IMR-90 (cell line): ENCODE results near the gene CORO1C. TPM values are rescaled to one million over a fixed set of nuclear protein-coding genes. Genes with fewer than 3 reads are reported as not detected.

Source experiments
- ATAC-seq: fragments of 200-7000 bp; cut with Tn5 transposase; 2 replicates; pipeline ENCODE4 v1.9.1; 2020; ENCODE audit warnings: low read depth, mild to moderate bottlenecking, moderate library complexity
- BruUV-seq: library from RNA; stranded (reverse); fragments of 400-500 nt; replicated peaks from 2 replicates; lab custom pipeline; 2021; lab: Mats Ljungman, UMichigan
- CTCF ChIA-PET: fragments of 300-600 bp; formaldehyde crosslinking; extraction: SDS; loops from one replicate; lab custom pipeline; 2021; ENCODE audit warnings: antibody characterized with exemption; lab: Yijun Ruan, JAX
- POLR2A ChIA-PET: fragments of 300-600 bp; sonication (Branson Sonifier 250); formaldehyde crosslinking; loops from one replicate; lab custom pipeline; 2022; ENCODE audit warnings: antibody characterized with exemption; ENCODE audit not compliant: unreplicated experiment; lab: Charles Lee
- DNase-seq: peaks from one replicate; pipeline ENCODE4 v3.0.0; 2013
- H2AFZ ChIP-seq: replicated peaks from 2 replicates; pipeline ENCODE3; 2013; ENCODE audit warnings: low read length, mild to moderate bottlenecking; ENCODE audit not compliant: poor library complexity
- H2AK5ac ChIP-seq: 2 replicates; pipeline ENCODE4 v1.6.1; 2013; ENCODE audit warnings: low read depth, low read length, inconsistent platforms
- H2AK9ac ChIP-seq: replicated peaks from 2 replicates; pipeline ENCODE3; 2013; ENCODE audit warnings: mild to moderate bottlenecking, low read depth, low read length, moderate library complexity; ENCODE audit not compliant: poor library complexity
- H2BK120ac ChIP-seq: 2 replicates; pipeline ENCODE4 v1.6.1; 2013; ENCODE audit warnings: low read depth, low read length, inconsistent platforms
- H2BK15ac ChIP-seq: 3 replicates; pipeline ENCODE4 v1.6.1; 2013; ENCODE audit warnings: low read depth, low read length, inconsistent platforms
- H2BK20ac ChIP-seq: 2 replicates; pipeline ENCODE4 v1.6.1; 2013; ENCODE audit warnings: low read depth, mild to moderate bottlenecking, inconsistent platforms, low read length, moderate library complexity
- H2BK5ac ChIP-seq: 2 replicates; pipeline ENCODE4 v1.6.1; 2013; ENCODE audit warnings: mild to moderate bottlenecking, low read depth, low read length, inconsistent platforms; ENCODE audit not compliant: poor library complexity, severe bottlenecking
- H3K14ac ChIP-seq: replicated peaks from 2 replicates; pipeline ENCODE4 v1.6.1; 2013; ENCODE audit warnings: low read depth, low read length, inconsistent platforms
- H3K18ac ChIP-seq: 2 replicates; pipeline ENCODE4 v1.6.1; 2013; ENCODE audit warnings: low read depth, low read length, control low read depth
- H3K23ac ChIP-seq: 2 replicates; pipeline ENCODE4 v1.6.1; 2013; ENCODE audit warnings: low read depth, low read length, inconsistent platforms
- H3K27ac ChIP-seq: 2 replicates; pipeline ENCODE4 v1.5.1; 2013; ENCODE audit warnings: mild to moderate bottlenecking, control low read depth, low read length; ENCODE audit not compliant: insufficient read depth
- H3K27me3 ChIP-seq: 2 replicates; pipeline ENCODE4 v1.6.1; 2013; ENCODE audit warnings: low read length; ENCODE audit not compliant: control insufficient read depth, insufficient read depth
- H3K36me3 ChIP-seq: 2 replicates; pipeline ENCODE4 v1.6.1; 2013; ENCODE audit warnings: low read length, mixed read lengths; ENCODE audit not compliant: control insufficient read depth, insufficient read depth
- H3K4ac ChIP-seq: 2 replicates; pipeline ENCODE4 v1.6.1; 2013; ENCODE audit warnings: low read depth, low read length, inconsistent platforms
- H3K4me1 ChIP-seq: 2 replicates; pipeline ENCODE4 v1.6.1; 2013; ENCODE audit warnings: low read length, mixed read lengths; ENCODE audit not compliant: control insufficient read depth, insufficient read depth
- H3K4me2 ChIP-seq: 2 replicates; pipeline ENCODE4 v1.6.1; 2013; ENCODE audit warnings: low read depth, mild to moderate bottlenecking, control low read depth, low read length, moderate library complexity
- H3K4me3 ChIP-seq: 2 replicates; pipeline ENCODE4 v1.5.1; 2013; ENCODE audit warnings: low read depth, mild to moderate bottlenecking, control low read depth, low read length, moderate library complexity; ENCODE audit not compliant: insufficient read depth
- H3K56ac ChIP-seq: 2 replicates; pipeline ENCODE4 v1.6.1; 2013; ENCODE audit warnings: low read length, inconsistent platforms; ENCODE audit not compliant: insufficient read depth; ENCODE audit errors: extremely low read depth
- H3K79me1 ChIP-seq, 2 experiments: 2 replicates each; pipeline ENCODE4 v1.6.1; 2013; ENCODE audit warnings: low read length in 2 of 2, inconsistent platforms in 1 of 2, low read depth in 1 of 2
- H3K9ac ChIP-seq: 2 replicates; pipeline ENCODE4 v1.6.1; 2013; ENCODE audit warnings: low read depth, low read length, control low read depth
- H3K9me1 ChIP-seq: 2 replicates; pipeline ENCODE4 v1.6.1; 2013; ENCODE audit warnings: low read length, inconsistent platforms; ENCODE audit not compliant: insufficient read depth
- H3K9me3 ChIP-seq: 2 replicates; pipeline ENCODE4 v1.6.1; 2013; ENCODE audit warnings: low read length; ENCODE audit not compliant: control insufficient read depth, insufficient read depth
- H4K20me1 ChIP-seq: 2 replicates; pipeline ENCODE4 v1.6.1; 2013; ENCODE audit warnings: low read length, inconsistent platforms; ENCODE audit not compliant: insufficient read depth
- H4K5ac ChIP-seq: 2 replicates; pipeline ENCODE4 v1.6.1; 2013; ENCODE audit warnings: mild to moderate bottlenecking, low read depth, low read length, control low read depth
- H4K8ac ChIP-seq, 2 experiments: 2 replicates each; pipeline ENCODE4 v1.6.1; 2013; ENCODE audit warnings: low read depth in 2 of 2, low read length in 2 of 2, control low read depth in 1 of 2, inconsistent platforms in 1 of 2
- H4K91ac ChIP-seq: 2 replicates; pipeline ENCODE4 v1.6.1; 2013; ENCODE audit warnings: low read depth, low read length, inconsistent platforms; ENCODE audit not compliant: insufficient read depth
- BHLHE40 ChIP-seq: fragments of 150-350 bp; IDR thresholded peaks from 2 replicates; pipeline ENCODE4 v1.6.1; 2016; ENCODE audit warnings: mild to moderate bottlenecking, low read depth, low read length
- CEBPB ChIP-seq: IDR thresholded peaks from 2 replicates; pipeline ENCODE4 v1.6.1; 2012; ENCODE audit warnings: low read depth, low read length, improper control_type of control experiment
- CHD1 ChIP-seq: IDR thresholded peaks from 2 replicates; pipeline ENCODE4 v1.6.1; 2012; ENCODE audit warnings: low read depth, low read length, improper control_type of control experiment
- FOS ChIP-seq: fragments of 150-350 bp; IDR thresholded peaks from 2 replicates; pipeline ENCODE4 v1.6.1; 2016; ENCODE audit warnings: low read depth, low read length
- MAFK ChIP-seq: IDR thresholded peaks from 2 replicates; pipeline ENCODE4 v1.6.1; 2012; ENCODE audit warnings: low read depth, low read length, improper control_type of control experiment
- MAZ ChIP-seq: IDR thresholded peaks from 2 replicates; pipeline ENCODE4 v1.6.1; 2012; ENCODE audit warnings: low read depth, mild to moderate bottlenecking, low read length, improper control_type of control experiment, moderate library complexity, borderline replicate concordance
- MXI1 ChIP-seq: IDR thresholded peaks from 2 replicates; pipeline ENCODE4 v1.6.1; 2012; ENCODE audit warnings: low read depth, mild to moderate bottlenecking, low read length, moderate library complexity, borderline replicate concordance
- NFE2L2 ChIP-seq: fragments of 150-350 bp; IDR thresholded peaks from 2 replicates; pipeline ENCODE4 v1.6.1; 2016; ENCODE audit warnings: low read depth, mild to moderate bottlenecking, low read length
- POLR2A ChIP-seq: IDR thresholded peaks from 2 replicates; pipeline ENCODE4 v1.6.1; 2012; ENCODE audit warnings: mild to moderate bottlenecking, low read depth, low read length
- RAD21 ChIP-seq: IDR thresholded peaks from 2 replicates; pipeline ENCODE4 v1.6.1; 2012; ENCODE audit warnings: low read length, improper control_type of control experiment
- RCOR1 ChIP-seq: IDR thresholded peaks from 2 replicates; pipeline ENCODE4 v1.6.1; 2012; ENCODE audit warnings: mild to moderate bottlenecking, low read length, improper control_type of control experiment; ENCODE audit not compliant: insufficient replicate concordance
- RFX5 ChIP-seq: IDR thresholded peaks from 2 replicates; pipeline ENCODE4 v1.8.0; 2012; ENCODE audit warnings: low read depth, mild to moderate bottlenecking, low read length, moderate library complexity
- SMC3 ChIP-seq: fragments of 150-350 bp; IDR thresholded peaks from 2 replicates; pipeline ENCODE4 v1.6.1; 2016; ENCODE audit warnings: low read depth, mild to moderate bottlenecking, antibody characterized with exemption, low read length, moderate library complexity
- USF2 ChIP-seq: fragments of 150-350 bp; IDR thresholded peaks from 2 replicates; pipeline ENCODE4 v1.6.1; 2017; ENCODE audit warnings: mild to moderate bottlenecking, antibody characterized with exemption, low read length, low read depth
- WGBS, 2 experiments: methylation state at CpG; one replicate each; pipeline versions ENCODE4 v1.1.5 to v1.1.7; 2013; ENCODE audit warnings: missing lambda C conversion rate in 2 of 2; ENCODE audit not compliant: insufficient read length in 1 of 2; ENCODE audit errors: extremely low coverage in 2 of 2; 5-methylcytosine and 5-hydroxymethylcytosine counted together
- dilution Hi-C: fragments of 300-500 bp; cut with HindIII; formaldehyde crosslinking; loops from one replicate; pipeline ENCODE4 v1.14.3; 2018; ENCODE audit warnings: low sequenced_read_pairs; ENCODE audit not compliant: unreplicated experiment
- in situ Hi-C: fragments of 300-500 bp; cut with MboI; formaldehyde crosslinking; loops from 3 replicates; pipeline ENCODE4 v1.14.3; 2019; ENCODE audit warnings: low sequenced_read_pairs, inconsistent platforms, mixed read lengths
- intact Hi-C: fragments of 100-400 bp; cut with micrococcal nuclease; formaldehyde crosslinking; loops from 2 replicates; pipeline ENCODE4 v1.10.0; 2022
- polyA plus RNA-seq, 3 experiments: library from polyadenylated mRNA; depleted of rRNA; stranded (reverse); fragments of >200 nt; gene quantifications; 2 replicates each; pipeline ENCODE4 v1.2.3, GENCODE V29; 2012; ENCODE audit warnings: low replicate concordance in 1 of 3
- total RNA-seq: library from RNA; depleted of rRNA; stranded (reverse); fragments of >200 nt; gene quantifications from 2 replicates; pipeline ENCODE4 v1.2.3, GENCODE V29; 2012
- TF ChIP-seq, protein P1 (sequence below): fragments of 150-350 bp; IDR thresholded peaks from 2 replicates; pipeline ENCODE4 v1.6.1; 2016; ENCODE audit warnings: low read depth, mild to moderate bottlenecking, low read length, moderate library complexity, borderline replicate concordance
- TF ChIP-seq, protein P2 (sequence below): conservative IDR thresholded peaks from 2 replicates; pipeline ENCODE4 v1.5.1; 2012; ENCODE audit warnings: mild to moderate bottlenecking, low read depth, low read length, improper control_type of control experiment

CORO1C gene
- total and polyA plus RNA-seq, 2 of the 4 experiments (the other 2 are of a cell fraction): 675 to 1,100 TPM

DNA sequence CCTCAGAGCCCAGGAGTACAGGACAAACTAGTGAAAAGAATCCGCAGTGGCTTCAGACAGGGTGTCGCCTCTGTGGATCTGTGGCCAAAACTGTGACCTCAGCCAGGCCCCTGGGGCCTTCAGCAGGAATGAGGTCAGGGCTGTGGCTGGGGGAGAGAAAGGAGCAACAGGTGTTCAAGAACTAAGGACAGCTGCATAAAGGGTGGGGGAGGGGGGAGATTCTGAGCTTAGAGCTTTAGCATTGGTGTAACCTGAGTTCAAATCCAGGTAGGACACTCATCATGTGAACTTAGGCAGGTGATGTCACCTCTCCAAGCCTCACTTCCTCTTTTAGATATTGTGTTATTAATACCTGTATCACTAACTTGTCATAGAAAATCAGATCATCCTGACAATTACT lies 40.9 kb upstream of the CORO1C start:
- ATAC-seq (no peak), DNase-seq (no peak)
- Histone ChIP-seq H3K4me3 (no peak overlapping the region), H4K5ac (no peak overlapping the region), H3K79me1 (no peaks in the 10 kb centered on the region; a peak in 1 of 4 replicates), H3K4ac (no peak overlapping the region), H3K9ac (no peak overlapping the region), H2BK15ac (no peak overlapping the region), H2BK5ac (no peak overlapping the region), H3K14ac (no peak overlapping the region), H4K91ac (no peak overlapping the region), H3K4me1 (peaks cover 8% of the 10 kb centered on the region; the same call in 1 of the 2 replicates), H2AK5ac (no peak overlapping the region), H3K36me3 (no peaks in the 10 kb centered on the region), H3K4me2 (no peak overlapping the region), H3K9me3 (no peaks in the 10 kb centered on the region), H2AK9ac (no peak overlapping the region), H3K18ac (no peak overlapping the region), H3K56ac (no peak overlapping the region), H4K20me1 (no peaks in the 10 kb centered on the region; the same call in 1 of the 2 replicates), H2BK120ac (no peak overlapping the region), H3K27me3 (peaks cover 3% of the 10 kb centered on the region; the same call in 1 of the 2 replicates), H3K9me1 (peaks cover 15% of the 10 kb centered on the region), H2BK20ac (no peak overlapping the region), H2AFZ (peak overlapping the region; percentile 32), H4K8ac (no peak overlapping the region), H3K23ac (no peak overlapping the region), H3K27ac (no peak overlapping the region)
- 90% methylated on average over 2 of the region's 2 CpGs; no CpG with 5 or more reads in 1 of the 2 experiments for WGBS, 2 experiments
- ChIA-PET POLR2A (no interaction called here), CTCF (no interaction called here)
- BruUV-seq: no TSS peak
- dilution Hi-C loops (no loop called here), in situ Hi-C loops (loop anchor here (5.0 kb wide), 1 partner anchor 35 kb away; no protein-coding TSS in a partner anchor), intact Hi-C loops (no loop called here)
- no peak for TF ChIP-seq RCOR1
- no peak for TF ChIP-seq MXI1
- TF ChIP-seq CEBPB: no peak
- no peak for TF ChIP-seq SMC3
- TF ChIP-seq CHD1: no peak
- TF ChIP-seq, protein P1, sequence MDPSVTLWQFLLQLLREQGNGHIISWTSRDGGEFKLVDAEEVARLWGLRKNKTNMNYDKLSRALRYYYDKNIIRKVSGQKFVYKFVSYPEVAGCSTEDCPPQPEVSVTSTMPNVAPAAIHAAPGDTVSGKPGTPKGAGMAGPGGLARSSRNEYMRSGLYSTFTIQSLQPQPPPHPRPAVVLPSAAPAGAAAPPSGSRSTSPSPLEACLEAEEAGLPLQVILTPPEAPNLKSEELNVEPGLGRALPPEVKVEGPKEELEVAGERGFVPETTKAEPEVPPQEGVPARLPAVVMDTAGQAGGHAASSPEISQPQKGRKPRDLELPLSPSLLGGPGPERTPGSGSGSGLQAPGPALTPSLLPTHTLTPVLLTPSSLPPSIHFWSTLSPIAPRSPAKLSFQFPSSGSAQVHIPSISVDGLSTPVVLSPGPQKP: no peak
- TF ChIP-seq NFE2L2: no peak
- no peak for TF ChIP-seq BHLHE40
- no peak for TF ChIP-seq USF2
- TF ChIP-seq RAD21: no peak
- TF ChIP-seq, protein P2, sequence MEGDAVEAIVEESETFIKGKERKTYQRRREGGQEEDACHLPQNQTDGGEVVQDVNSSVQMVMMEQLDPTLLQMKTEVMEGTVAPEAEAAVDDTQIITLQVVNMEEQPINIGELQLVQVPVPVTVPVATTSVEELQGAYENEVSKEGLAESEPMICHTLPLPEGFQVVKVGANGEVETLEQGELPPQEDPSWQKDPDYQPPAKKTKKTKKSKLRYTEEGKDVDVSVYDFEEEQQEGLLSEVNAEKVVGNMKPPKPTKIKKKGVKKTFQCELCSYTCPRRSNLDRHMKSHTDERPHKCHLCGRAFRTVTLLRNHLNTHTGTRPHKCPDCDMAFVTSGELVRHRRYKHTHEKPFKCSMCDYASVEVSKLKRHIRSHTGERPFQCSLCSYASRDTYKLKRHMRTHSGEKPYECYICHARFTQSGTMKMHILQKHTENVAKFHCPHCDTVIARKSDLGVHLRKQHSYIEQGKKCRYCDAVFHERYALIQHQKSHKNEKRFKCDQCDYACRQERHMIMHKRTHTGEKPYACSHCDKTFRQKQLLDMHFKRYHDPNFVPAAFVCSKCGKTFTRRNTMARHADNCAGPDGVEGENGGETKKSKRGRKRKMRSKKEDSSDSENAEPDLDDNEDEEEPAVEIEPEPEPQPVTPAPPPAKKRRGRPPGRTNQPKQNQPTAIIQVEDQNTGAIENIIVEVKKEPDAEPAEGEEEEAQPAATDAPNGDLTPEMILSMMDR: no peak
- TF ChIP-seq POLR2A: no peak
- no peak for TF ChIP-seq RFX5
- no peak for TF ChIP-seq FOS
- no peak for TF ChIP-seq MAZ
- no peak for TF ChIP-seq MAFK
